B cell (primary cell): ENCODE measurements around the gene C1QTNF6.

Experiments
- EZH2 ChIP-seq: IDR thresholded peaks from 2 replicates; pipeline ENCODE4 v1.6.1; 2012; ENCODE audit warnings: borderline replicate concordance, low read depth, mild to moderate bottlenecking, moderate library complexity, low read length; ENCODE audit not compliant: insufficient read depth, poor library complexity, severe bottlenecking
- TF ChIP-seq, protein P1 (sequence below): fragments of 200-600 bp; IDR thresholded peaks from one replicate; pipeline ENCODE4 v1.8.0; 2022; ENCODE audit warnings: antibody characterized with exemption, mild to moderate bottlenecking

GRCh38 chr22:37207981-37208380 lies 19.9 kb upstream of the C1QTNF6 start:
- TF ChIP-seq, protein P1, sequence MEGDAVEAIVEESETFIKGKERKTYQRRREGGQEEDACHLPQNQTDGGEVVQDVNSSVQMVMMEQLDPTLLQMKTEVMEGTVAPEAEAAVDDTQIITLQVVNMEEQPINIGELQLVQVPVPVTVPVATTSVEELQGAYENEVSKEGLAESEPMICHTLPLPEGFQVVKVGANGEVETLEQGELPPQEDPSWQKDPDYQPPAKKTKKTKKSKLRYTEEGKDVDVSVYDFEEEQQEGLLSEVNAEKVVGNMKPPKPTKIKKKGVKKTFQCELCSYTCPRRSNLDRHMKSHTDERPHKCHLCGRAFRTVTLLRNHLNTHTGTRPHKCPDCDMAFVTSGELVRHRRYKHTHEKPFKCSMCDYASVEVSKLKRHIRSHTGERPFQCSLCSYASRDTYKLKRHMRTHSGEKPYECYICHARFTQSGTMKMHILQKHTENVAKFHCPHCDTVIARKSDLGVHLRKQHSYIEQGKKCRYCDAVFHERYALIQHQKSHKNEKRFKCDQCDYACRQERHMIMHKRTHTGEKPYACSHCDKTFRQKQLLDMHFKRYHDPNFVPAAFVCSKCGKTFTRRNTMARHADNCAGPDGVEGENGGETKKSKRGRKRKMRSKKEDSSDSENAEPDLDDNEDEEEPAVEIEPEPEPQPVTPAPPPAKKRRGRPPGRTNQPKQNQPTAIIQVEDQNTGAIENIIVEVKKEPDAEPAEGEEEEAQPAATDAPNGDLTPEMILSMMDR = no peak
- no peak for TF ChIP-seq EZH2
